ENCODE measurements around the gene NENF.

DNA sequence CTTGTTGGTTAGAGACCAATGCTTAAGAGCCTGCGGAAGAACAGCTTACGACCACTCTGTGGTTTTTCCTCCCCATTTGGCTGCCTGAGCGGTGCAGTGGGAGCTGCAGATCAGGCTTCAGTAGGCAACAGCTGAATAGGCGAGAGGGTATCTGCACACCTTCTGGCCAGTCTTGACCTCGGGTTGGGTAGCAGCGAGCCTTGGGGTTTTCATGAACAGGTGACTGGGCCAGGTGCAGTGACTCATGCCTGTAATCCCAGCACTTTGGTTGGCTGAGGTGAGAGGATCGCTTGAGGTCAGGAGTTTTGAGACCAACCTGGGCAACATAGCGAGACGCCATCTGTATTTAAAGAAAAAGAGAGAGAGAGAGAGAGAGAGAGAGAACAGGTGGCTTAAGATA, 41.0 kb downstream of the NENF start:
- TF ChIP-seq, protein P1, sequence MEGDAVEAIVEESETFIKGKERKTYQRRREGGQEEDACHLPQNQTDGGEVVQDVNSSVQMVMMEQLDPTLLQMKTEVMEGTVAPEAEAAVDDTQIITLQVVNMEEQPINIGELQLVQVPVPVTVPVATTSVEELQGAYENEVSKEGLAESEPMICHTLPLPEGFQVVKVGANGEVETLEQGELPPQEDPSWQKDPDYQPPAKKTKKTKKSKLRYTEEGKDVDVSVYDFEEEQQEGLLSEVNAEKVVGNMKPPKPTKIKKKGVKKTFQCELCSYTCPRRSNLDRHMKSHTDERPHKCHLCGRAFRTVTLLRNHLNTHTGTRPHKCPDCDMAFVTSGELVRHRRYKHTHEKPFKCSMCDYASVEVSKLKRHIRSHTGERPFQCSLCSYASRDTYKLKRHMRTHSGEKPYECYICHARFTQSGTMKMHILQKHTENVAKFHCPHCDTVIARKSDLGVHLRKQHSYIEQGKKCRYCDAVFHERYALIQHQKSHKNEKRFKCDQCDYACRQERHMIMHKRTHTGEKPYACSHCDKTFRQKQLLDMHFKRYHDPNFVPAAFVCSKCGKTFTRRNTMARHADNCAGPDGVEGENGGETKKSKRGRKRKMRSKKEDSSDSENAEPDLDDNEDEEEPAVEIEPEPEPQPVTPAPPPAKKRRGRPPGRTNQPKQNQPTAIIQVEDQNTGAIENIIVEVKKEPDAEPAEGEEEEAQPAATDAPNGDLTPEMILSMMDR (conservative IDR thresholded peaks at IDR 0.05), result no peak
- no peak for TF ChIP-seq EZH2 (IDR thresholded peaks at IDR 0.05; ENCODE audit: low read depth)
